ENCODE measurements around the gene SYT13.
"Not testable (repeated sequence)": the region's sequence is repeated elsewhere in the genome, so short reads cannot be mapped to it uniquely, and the experiment has no call there.

Gene SYT13

GRCh38 chr11:45270946-45271716, 15.0 kb downstream of the SYT13 start:
- DNase-seq = no peak

DNA sequence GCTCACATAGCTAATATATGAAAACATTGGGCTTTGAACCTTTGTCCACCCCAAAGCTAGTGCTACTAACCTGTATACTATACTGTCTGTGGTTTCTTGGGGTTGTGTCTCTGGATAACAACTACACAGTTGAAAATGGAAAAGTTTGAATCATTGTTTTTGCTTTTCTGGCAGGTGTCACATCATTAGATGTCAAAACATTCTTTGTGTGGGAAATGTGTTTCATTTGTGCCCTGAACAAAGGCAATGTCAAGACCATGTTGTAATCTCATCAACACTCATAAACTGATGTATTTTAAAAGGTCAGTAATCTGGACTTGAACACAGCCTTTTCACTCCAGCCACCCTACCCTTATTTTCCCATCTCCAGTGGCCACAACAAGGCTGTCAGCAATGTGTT, 16.5 kb downstream of the SYT13 start:
- DNase-seq = no peak

GRCh38 chr11:45267652-45268299, 18.4 kb downstream of the SYT13 start:
- DNase-seq = no peak

DNA sequence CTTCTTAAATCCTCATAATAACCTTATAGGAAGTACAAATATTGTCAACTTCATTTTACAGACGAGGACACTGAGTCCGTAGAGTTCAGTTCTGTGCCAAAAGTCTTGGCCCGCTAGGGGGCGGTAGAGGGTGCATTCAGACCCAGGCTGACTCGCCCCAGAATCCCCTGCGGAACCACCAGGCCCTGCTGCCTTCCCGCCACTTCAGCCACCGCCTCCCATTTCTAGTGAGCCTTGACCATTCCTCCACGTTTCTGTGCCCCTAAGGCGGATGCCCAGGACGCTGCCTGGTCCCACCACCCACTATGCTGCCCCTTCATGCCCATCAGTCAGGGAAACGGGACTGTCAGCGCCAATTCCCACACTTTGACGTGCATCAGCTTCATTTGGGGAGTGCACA, 19.1 kb downstream of the SYT13 start:
- no peak for DNase-seq

GRCh38 chr11:45266676-45267020, 19.5 kb downstream of the SYT13 start:
- no peak for DNase-seq

- DNase-seq = no peak
Observed at GRCh38 chr11:45265969-45266675, 20.0 kb downstream of the SYT13 start.

DNA sequence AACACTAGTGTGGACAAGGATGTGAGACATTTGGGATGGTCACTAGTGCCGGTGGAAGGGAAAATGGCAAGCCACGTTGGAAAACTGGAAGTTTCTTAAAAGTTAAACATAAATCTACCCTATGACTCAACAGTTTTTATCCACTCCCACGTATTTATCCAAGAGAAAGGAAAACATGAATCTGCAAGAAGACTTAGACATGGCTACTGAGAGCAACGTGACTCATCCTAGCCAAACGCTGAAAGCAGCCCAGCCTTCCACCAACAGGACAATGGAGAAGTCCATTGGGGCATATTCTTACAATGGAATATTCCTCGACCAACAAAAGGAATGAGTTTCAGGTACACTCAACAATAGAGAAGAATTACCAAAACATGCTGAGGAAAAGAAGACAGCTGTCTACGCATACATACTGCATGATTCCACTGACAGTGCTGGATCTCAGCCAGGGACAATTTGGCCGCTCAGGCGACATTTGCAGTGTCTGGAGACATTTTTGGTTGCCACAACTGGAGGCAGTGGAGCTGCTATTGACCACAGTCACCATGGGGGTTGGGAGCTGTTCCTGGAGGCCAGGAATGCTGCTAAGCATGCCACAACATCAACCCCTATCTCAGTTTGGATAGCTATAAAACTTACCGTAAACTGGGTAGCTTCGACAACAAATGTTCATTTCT, 21.2 kb downstream of the SYT13 start:
- no peak for DNase-seq

- no peak for DNase-seq
Observed at GRCh38 chr11:45263773-45264172, 22.4 kb downstream of the SYT13 start.

- peak; percentile 27 for DNase-seq
Observed at GRCh38 chr11:45262900-45263299, 23.2 kb downstream of the SYT13 start.

DNA sequence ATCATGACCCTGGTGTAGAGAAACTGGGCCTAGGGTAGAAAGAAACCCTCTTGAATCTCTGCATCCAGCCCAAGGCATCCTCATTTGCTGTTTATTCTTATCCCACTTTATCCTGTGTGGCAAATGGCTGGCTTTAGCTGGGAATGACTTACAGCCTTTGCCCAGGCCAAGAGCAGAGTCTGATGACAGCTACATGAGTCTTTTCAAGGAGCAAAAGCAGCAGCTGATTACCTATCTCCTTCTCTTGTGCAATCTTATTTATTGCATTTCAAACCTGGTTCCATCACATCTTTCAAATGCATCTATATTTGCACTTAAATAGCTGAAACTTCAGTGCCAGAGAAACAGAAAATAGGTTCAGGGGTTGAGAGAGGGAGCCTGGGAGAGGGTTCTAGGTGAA, 26.1 kb downstream of the SYT13 start:
- no peak for DNase-seq

- no peak for DNase-seq
Observed at GRCh38 chr11:45259592-45259991, 26.5 kb downstream of the SYT13 start.

DNA sequence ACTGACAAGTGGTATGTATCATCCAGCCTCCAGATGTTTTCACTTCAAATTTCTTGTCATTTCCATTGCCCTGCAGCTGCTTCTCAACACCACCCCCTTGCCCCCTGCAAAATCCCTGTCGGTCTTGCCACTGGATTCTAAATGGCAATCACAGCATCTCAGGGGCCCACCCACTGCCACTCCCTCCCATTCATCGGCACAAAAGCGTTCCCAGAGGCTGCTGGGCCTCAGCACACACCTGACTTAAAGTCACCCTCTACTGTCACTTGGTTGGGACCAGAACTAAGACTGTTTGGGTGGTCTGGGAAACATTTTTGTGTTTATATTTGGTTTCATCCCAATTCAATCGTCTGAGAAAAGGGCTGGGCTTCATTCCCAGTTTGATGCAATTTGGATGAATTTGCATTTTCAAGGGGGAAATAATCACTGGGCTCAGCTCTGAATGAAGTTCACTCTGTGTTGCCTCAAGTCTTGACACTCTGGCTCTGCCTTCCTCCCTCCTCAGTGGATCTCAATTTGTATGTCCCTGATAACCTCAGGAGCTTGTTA, 27.1 kb downstream of the SYT13 start:
- DNase-seq = no peak

DNA sequence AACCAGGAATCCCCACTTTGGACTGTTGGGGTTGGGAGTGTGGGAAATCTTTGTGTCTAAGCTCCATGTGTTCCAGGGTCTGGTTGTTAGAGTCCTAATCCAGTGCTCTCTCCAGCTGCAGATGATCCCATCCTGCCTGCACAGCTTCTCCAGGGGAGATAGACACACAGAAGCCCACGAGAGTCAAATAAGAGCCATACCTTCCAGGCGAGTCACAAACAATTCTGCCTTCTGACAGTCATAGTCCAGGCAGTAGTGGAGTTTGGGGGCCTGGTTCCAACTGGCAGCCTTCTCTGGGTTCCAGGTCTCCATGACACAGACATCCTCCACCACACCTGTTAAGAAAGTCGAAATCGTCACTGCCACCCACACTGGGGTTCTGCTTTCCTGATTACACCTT, 32.1 kb downstream of the SYT13 start:
- DNase-seq = no peak

DNA sequence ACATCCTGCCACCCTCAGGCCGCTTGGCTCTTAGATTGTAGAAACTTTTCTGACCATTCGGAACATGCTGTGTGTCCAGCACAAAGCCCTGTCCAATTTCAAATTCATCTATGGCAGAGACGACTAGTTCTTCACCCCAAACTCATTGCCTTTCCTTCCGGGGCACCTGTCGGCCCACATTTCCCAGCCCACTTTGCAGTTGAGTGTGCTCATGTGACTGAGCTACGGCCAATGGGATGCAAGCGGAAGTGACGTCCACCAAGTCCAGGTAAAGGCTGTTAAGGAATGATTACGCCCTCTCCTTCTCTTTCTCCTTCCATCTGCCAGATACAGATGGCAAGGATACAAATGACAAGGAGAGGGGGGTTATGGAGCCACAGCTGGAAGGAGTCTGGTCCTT, 32.5 kb downstream of the SYT13 start:
- no peak for DNase-seq

- no peak for DNase-seq
Observed at GRCh38 chr11:45252877-45253276, 33.3 kb downstream of the SYT13 start.

DNA sequence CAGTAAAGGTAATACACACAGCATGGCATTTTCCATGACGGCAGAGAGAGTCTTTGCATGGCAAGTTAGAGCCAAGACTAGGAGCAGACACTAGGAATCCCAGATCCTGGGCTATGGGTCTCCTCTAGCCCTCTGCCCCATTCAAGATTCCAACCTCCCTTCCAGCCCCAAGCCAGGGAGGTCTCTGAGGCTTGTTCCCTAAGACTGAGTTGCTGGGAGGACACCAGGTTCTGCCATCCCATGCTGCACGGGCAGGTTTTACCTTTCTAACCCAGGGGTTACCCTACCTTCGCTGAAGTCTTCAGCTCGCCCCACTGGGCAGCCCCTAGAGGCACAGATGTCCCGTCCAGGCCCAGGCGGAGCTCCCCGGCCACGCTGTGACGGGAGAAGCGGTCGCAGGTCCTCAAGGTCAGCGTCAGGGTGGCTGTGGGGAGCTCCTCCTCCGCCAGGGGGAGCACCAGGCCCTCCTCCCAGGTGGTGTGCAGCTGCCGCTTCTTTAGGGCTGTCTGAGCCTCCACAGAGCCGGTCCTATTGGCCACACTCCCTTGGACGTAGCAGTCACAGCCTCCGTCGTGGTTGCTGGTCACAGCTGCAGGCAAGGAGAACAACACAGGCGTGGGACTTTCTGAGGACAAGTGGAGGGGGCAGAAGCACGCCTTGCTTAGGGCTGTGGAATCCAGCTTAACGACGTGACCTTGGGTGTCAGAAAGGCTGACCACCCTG, 33.8 kb downstream of the SYT13 start:
- DNase-seq = no peak

DNA sequence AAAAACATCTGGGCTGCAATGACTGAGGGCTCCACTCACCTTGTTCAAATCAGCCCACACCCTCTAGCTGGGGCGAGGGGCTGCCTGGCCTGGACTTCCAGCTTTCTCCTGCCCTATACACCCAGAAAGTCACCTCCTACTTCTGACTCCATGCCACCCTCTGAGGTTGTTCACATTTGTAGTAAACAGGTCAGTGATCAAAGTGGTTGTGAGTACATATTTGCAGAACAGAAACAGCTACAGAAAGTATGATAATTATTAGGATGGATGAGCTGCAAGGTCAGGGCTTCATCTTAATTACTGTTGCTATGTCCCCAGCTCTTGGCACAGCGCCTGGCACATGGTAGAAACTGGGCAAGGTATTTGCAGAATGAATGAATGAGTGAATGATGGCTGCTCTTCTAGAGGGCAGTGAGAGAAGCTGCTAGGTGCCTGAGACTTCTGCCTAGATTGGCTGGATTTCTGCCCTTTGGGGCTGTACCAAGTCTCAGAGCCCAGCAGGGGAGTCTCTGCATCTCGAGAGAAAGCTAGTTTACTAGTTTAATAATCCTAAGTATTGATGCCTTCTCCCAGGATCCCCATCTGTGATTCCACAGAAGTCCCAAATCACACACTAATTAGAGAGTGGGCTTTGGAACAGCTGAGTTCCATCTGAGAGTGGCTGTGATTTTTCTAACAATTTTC, 36.0 kb downstream of the SYT13 start:
- no peak for DNase-seq

DNA sequence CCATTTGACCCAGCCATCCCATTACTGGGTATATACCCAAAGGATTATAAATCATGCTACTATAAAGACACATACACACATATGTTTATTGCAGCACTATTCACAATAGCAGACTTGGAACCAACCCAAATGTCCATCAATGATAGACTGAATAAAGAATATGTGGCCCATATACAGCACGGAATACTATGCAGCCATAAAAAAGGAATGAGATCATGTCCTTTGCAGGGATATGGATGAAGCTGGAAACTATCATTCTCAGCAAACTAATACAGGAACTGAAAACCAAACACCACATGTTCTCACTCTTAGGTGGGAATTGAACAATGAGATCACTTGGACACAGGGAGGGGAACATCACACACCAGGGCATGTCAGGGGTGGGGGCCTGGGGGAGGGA, 36.8 kb downstream of the SYT13 start:
- DNase-seq = not testable (repeated sequence)

- no peak for DNase-seq
Observed at GRCh38 chr11:45248501-45249011, 37.6 kb downstream of the SYT13 start.

- DNase-seq = no peak
Observed at GRCh38 chr11:45247433-45247832, 38.7 kb downstream of the SYT13 start.

DNA sequence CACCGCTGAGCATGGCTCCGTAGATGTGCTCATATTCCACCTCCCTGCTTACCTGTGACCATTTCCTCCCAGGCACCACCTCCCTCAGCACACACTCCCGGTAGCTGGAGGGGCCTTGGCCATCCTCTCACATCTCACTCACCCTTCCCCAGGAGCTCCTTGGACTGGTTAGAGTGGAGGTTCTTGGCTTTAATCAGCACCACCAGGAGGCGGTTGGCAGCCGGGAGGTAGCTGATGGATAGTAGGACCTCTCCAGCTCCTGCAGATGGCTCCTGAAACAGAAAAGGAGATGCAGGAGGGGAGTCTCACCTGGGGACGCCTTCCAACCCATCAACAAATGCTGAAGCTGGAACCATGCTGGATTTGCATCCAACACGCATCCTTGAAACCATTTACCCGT, 39.9 kb downstream of the SYT13 start:
- DNase-seq = no peak
